GM19025 (cell line): ENCODE data around the gene FARP1.
"Not testable (repeated sequence)": the region's sequence is repeated elsewhere in the genome, so short reads cannot be mapped to it uniquely, and the experiment has no call there.

Experiments used
- ATAC-seq: cut with Tn5 transposase; IDR thresholded peaks from one replicate; pipeline ENCODE4 v1.9.1; 2021; ENCODE audit warnings: mild to moderate bottlenecking, low read depth, moderate library complexity; ENCODE audit not compliant: unreplicated experiment

Gene FARP1

GRCh38 chr13:98253526-98253925 is 110.6 kb downstream of the FARP1 start:
- ATAC-seq = no peak

- ATAC-seq = no peak
These were observed 111.6 kb downstream of the FARP1 start for GRCh38 chr13:98254513-98254912.

- ATAC-seq = no peak
These were observed 115.3 kb downstream of the FARP1 start for GRCh38 chr13:98258226-98258625.

- ATAC-seq = no peak
These were observed 117.7 kb downstream of the FARP1 start for GRCh38 chr13:98260357-98261164.

GRCh38 chr13:98261165-98261702 is 118.3 kb downstream of the FARP1 start:
- ATAC-seq = no peak

DNA sequence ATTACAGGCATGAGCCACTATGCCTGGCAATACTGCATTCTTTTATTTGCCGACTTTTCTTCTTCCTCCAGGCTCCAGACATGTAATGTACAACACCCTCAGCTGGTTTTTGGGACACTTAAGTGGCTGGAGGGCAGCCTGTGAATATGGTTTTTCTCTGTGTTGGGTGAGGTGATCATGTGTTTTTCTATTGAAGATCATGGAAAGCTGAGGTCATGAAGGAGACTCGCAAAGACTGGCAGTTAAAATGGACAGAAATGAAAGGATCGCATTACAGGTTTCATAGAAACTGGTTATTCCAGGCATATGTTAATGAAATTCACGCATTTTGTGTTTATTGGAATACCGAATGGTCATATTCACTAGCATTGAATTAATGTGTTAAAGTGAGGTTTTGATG is 119.4 kb downstream of the FARP1 start:
- no peak for ATAC-seq

- no peak for ATAC-seq
These were observed 120.9 kb downstream of the FARP1 start for GRCh38 chr13:98263841-98264240.

- no peak for ATAC-seq
These were observed 122.0 kb downstream of the FARP1 start for GRCh38 chr13:98264877-98265276.

DNA sequence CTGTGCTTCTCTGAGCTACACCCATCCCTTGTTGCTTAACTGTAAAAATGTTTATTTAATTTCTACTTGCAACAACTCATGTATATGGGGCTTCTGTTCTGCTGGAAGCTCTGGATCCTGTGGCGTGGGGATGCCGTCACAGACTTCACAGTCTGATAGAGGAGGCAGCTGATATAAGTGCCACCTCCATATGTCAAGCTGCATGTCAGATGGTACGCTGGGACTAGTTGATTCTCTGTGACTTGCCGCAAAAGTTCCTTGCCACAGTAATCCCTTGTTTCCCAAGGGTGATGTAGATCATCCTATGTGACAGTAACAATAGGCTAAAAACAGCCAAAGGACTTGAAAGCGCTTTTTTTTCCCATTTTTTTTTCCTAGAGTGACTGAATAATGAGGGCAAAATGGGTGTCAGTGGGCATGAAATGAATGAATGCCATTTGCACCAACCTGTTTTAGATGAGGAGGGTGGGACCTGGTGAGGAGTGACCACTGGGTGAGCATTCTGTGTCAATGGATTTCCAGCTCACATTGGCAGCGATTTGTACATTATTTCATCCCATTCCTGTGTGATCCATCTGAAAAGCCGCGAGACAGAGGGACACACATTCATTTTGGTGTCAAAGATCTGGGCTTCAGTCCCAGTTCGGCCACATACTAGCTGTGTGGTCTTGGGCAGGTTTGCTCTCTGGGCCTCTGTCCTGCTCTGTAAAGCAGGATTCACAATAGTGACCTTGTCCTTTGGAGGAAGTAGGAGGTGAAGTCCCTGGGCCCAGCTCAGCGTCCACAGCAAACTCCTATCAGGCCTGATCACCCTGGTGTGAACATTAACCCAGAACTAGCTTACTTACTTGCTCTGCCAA is 123.0 kb downstream of the FARP1 start:
- ATAC-seq = no peak

DNA sequence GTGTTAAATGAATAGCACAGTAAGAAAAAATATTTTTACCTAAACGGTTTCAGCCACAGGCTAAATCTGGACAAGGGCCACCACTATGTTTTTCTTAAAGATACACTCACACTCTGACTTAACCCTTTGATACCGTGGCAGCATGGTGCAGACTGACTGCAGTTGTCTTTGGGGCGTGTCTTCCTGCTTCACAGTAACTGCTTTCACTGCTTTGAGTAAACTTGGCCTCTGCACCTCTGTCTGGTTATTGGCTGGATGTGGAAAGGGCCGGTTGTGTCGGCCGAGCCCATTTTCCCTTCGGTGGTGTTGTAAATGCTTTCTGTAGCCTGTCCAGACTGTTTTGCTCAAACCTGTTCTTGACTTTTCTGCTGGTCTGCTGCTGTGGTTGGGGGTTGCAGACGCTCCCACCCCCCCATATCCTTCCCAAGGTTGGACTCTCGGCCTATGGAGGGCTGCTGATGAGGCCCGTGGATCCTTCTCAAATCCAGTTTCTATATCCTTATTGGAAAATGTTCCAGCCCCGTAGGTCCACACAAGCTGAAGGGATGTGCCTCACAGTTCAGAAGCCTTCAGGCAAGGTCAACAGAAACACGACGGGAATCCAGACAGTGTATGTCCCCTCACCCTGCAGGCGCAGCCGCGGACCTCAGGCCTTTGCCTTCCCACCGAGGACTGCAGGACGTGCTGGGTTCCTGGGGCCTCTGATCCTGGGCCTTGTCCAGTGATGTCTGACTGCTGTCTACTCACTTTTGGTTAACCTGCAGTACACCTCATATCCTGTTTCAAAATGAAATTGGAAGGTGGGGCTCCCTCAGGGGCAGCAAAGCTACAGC is 124.4 kb downstream of the FARP1 start:
- ATAC-seq = peak; percentile 92

DNA sequence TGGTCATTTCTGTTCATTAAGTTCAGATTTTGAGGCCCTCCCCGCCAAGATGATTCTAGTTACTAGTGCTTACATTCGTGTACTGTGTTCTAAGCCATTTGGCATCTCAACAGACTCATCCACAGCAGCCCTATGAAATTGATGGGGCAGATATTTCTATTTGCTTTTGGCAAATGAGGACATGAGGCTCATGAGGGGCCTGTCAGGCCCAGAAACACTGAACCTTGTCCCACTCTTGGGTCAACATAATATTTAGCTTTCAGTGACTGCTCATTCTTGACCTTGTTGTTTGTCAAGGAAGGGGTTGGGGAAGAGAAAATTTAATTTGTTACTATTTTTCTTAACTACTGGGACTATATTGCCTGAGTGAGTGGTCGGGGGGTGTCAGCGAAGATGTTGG is 126.5 kb downstream of the FARP1 start:
- no peak for ATAC-seq

GRCh38 chr13:98270819-98271218 is 127.9 kb downstream of the FARP1 start:
- no peak for ATAC-seq

DNA sequence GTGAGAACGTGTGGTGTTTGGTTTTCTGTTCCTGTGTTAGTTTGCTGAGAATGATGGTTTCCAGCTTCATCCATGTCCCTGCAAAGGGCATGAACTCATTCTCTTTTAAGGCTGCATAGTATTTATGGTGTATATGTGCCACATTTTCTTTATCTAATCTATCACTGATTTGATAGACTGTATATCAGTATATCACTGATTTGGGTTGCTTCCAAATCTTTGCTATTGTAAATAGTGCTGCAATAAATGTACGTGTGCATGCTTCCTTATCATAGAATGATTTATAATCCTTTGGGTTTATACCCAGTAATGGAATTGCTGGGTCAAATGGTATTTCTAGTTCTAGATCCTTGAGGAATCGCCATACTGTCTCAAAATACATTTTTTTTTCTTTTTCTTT is 128.8 kb downstream of the FARP1 start:
- not testable (repeated sequence) for ATAC-seq

- ATAC-seq = no peak
These were observed 129.7 kb downstream of the FARP1 start for GRCh38 chr13:98272549-98272948.

DNA sequence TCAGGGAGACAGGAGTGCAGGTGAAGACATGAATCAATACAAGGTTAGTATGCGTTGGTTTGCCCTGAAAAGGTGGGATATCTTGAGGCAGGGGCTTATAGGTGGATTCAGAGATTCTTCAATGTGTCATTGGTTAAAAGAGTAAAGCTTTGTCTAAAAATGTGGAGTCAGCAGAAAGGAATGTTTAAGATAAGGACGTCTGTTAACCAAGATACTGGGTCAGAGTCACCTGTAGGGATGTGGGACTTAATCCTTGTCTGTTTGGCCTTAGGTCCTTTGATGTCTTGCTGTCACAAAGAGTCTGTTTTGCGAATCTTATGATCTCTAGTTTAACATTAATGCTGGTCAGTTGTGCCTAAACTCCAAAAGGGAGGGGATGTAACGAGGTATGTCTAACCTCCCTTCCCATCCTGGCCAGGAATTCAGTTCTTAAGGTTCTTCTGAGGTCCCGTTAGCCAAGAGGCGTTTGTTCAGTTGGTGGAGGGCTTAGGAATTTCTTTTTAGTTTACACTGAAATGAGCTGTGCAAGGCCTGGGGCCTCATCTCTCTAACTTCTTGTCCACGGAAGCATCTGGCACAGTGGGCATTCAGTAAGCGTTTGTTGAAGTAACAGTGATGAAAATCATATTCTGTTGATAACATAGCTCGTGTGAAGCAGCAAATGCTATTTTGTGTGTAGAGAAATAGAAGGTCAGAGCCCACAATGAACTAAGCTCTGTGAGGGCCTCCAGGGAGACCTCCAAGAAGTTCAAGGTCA is 130.4 kb downstream of the FARP1 start:
- ATAC-seq = no peak

DNA sequence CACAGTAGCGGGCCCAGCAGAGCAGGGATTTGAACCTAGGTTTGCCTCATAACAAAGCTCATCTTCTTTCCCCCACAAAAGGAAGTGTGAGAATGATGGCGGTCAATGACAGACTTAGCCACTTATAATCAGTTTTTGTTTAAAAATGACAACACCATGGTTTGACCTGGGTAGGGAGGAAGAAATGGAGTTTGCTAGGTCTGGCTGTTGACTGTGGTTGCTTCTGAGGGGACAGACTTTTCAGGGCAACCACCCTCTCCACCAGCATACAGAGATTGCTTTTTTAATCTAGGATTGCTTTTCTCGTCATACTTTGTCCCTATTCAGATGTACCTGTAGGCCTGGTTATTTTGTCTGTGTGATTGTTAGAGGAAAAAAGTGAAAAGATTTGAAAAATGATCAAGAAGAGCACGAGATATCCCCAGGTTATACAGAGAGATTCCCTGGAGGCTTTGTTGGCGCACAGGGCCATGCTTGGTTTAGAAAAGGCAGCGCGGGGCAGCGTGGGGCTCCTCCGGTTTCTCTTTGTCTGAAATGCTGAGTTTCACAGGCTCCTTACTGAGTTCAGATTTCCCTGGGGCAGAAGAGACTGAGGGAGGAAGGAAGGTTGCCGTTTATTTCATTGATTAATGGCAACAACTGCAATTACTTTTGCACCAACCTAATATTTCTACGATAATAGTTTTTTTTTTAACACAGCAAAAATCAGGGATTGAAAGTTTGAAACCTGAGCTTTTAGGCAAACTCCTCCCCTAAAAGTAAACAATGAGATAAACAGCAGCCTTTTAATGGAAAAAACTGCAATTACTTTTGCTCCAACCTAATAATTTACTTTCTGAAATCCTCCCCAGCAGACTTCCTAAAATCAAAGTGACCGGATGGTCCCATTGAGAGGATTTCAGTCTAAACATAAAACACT is 131.2 kb downstream of the FARP1 start:
- no peak for ATAC-seq

DNA sequence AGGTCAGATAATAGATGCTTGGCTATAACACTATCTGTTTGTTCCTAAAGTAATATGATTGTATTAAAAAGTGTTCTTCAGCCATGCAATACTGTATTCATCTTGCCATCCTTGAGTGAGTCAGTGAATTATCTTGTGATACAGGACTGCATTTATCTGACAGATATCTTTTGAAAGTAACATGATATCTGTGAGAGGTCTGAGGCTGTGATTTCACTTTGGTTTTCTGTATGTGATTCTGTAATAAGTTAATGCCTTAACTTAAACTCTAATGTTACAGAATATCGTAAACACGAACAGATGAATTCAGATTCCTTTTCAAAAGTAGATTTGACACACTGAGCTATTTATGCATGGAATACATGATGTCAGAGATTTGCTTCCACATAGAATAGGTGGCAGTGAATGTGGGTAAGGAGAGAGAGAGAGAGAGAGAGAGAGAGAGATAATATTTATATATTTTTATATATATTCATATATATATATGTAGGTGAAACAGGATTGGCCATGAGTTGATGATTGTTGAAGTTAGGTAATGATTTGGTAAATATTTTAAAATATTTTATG is 132.1 kb downstream of the FARP1 start:
- no peak for ATAC-seq

- no peak for ATAC-seq
These were observed 132.8 kb downstream of the FARP1 start for GRCh38 chr13:98275681-98276171.
